Astrocyte of the hippocampus (primary cell): ENCODE results near the gene NEDD4L.
"Not testable (repeated sequence)": the region's sequence is repeated elsewhere in the genome, so short reads cannot be mapped to it uniquely, and the experiment has no call there.

ENCODE experiments used
- DNase-seq: peaks from one replicate; pipeline ENCODE4 v3.0.0; 2011; ENCODE audit warnings: low read depth, low spot score

Gene NEDD4L

GRCh38 chr18:58367425-58368140 is 323.6 kb downstream of the NEDD4L start:
- no peak for DNase-seq

- DNase-seq, result no peak
Measured at GRCh38 chr18:58369616-58370015, 325.6 kb downstream of the NEDD4L start.

DNA sequence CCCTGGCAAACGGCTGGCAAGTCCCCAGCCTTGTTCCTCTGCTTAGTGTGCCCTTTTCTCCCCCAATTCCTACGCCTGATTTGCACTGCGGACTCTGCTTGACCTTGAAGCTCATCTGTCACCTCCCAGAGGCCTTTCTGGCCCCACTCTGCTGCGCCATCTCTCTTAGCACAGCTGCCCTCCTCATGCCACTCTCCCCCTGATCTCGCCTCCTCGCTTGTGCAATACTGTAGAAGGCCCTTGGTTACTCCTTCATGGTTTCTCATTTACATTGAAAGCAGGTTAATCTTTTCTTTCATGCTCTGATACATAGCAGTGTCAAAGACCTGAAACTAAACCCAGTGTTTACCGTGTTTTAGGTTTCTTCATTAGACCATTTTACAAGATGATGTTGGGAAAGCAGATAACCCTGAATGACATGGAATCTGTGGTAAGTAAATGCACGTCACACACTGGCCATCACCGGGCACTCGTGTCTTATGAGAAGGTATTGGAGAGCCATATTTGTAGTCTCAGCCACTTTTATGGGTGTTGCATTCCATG is 326.1 kb downstream of the NEDD4L start:
- no peak for DNase-seq

GRCh38 chr18:58370612-58371011 is 326.6 kb downstream of the NEDD4L start:
- no peak for DNase-seq

DNA sequence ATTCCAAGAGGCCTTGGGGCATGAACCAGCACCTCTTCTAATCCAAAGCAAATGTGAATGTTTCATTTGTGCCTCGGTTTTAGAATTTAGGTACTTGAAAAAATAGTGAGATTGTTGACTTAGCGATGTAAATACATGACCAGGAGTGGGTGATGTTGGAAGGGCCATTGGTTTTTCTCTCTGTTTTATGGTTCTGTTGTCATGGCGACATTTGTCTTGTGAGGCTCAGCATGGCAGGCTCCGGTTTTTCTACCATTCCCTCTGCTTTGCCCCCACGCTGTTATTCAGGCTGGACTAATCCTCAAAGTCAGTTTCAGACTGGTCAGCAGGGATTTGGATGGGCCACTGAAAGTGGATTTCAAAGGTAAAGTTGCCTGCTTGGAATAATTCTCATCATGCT is 329.5 kb downstream of the NEDD4L start:
- no peak for DNase-seq

- DNase-seq, result no peak
Measured at GRCh38 chr18:58375051-58375450, 331.0 kb downstream of the NEDD4L start.

DNA sequence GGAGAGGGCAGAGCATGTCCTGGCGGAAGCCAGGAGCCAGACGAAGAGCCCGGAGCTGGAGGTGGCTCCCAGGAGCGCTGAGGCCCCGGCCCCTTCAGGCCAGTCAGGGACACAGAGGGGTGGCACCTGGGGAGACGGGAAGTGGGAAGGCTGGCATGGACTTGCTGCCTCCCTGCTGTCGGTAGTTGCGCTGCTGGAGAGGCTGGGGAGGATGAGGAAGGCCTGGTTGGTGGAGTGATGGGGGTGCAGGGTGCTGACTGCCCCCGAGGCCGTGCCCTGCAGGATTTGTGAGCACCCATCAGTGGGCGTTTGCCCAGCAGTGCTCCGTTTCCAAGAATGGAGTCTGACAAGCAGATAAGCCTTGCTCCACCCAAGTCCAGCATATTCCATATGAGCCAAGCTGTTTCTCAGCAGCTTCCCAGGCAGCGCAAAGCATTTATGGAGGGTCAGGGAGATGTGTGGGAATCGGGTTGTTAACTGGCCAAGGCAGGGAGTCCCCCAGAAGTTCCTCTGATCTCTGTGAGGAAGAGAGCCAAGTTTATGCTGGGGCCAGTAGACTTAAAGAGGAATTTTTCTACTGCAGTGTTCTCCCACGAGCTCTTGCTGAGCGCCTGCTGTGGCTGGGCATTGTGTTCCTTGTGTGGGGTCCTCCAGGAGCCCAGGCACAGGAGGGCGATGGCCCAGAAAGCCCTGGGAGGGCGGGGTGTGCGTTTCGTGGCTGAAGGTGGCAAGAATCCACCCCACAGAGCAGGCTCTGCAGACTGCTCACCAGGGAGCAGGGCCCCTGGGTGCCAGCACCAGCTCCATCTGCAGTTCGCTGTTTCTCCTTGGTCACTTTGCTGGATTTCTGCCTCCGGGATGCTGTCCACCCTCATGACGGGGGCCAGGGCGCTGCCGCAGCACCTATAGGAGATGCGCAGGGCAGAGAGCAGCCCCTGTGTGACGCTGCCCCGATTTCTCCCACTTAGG is 334.7 kb downstream of the NEDD4L start:
- DNase-seq, result no peak

- DNase-seq, result no peak
Measured at GRCh38 chr18:58379443-58379842, 335.4 kb downstream of the NEDD4L start.

DNA sequence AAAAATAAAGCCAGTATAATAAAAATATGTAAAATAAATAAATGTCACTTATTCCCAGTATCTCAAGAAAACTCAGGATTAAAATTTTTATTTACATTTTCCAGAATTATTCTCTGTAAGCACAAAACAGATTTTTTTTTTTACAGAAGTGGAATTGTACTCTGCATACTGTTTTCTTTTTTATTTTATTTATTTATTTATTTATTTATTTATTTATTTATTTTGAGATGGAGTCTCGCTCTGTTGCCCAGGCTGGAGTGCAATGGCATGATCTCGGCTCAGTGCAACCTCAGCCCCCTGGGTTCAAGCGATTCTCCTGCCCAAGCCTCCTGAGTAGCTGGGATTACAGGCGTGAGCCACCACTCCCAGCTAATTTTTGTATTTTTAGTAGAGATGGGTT is 336.1 kb downstream of the NEDD4L start:
- DNase-seq, result not testable (repeated sequence)

GRCh38 chr18:58381676-58382411 is 337.8 kb downstream of the NEDD4L start:
- no peak for DNase-seq

- DNase-seq, result no peak
Measured at GRCh38 chr18:58382446-58382845, 338.4 kb downstream of the NEDD4L start.

DNA sequence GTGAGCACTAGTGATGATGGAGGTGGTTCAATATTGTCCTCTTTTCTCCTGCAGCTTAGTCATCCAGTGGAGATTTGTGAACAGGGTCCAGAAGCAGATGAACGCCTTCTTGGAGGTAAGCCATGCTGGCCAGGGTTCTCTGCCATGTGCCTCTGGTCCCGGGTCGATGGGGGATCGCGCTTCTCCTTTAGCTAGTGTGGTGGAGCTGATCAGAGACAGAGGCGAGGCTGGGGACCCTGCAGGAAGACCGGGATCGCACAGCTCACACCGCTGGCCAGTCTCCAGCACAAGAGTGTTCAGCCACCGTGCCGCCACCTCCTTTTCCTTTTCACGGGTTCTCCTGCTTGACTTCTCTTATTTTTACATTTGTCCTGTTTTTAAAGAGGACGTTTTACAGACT is 341.4 kb downstream of the NEDD4L start:
- DNase-seq, result no peak

- DNase-seq, result no peak
Measured at GRCh38 chr18:58386780-58387179, 342.8 kb downstream of the NEDD4L start.

GRCh38 chr18:58387716-58388115 is 343.7 kb downstream of the NEDD4L start:
- no peak for DNase-seq

DNA sequence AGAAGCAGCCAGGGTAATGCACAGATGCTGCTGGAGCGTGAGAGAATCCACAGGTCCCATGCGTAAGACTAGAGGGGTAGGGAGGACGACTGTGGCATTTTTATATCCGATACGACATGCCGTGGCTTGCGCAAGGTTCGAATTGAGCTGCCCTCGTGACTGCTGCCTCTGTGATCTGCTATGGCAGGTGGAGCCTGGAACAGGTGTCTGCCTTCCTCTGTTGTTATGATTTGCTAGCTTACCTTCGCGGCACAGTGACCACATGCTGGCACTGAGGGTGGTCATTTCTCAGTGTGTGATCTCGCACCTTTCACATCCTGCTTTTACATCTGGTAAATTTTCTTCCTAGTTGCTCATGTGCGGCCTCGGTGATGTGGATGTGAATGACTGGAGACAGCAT is 344.7 kb downstream of the NEDD4L start:
- no peak for DNase-seq

GRCh38 chr18:58389745-58390144 is 345.7 kb downstream of the NEDD4L start:
- DNase-seq, result no peak

GRCh38 chr18:58390399-58390798 is 346.4 kb downstream of the NEDD4L start:
- no peak for DNase-seq

DNA sequence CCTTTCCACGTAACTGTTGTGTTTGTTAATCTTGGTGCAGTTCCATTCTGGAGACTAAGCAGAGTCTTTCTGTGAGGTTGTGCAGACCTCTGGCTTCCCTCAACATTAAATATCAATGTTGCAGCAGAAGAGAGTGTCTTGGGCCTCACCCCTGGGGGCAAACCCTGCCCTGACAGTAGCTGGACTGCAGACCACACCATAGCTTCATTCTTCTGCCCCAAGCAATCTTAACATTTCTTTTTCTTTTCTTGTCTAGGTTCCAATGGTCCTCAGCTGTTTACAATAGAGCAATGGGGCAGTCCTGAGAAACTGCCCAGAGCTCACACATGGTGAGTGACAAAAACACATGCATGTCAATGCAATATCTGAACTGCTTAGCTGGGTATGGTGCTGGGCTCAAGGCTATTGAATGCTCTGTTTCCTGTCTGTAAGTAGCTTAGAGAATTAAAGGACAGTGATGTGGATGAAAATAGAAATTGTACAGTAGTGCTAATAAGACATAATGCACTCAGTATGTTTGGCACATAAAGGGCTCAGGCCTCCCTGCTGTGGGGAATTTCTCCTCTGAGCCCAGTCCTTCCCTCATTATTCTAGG is 347.3 kb downstream of the NEDD4L start:
- no peak for DNase-seq

DNA sequence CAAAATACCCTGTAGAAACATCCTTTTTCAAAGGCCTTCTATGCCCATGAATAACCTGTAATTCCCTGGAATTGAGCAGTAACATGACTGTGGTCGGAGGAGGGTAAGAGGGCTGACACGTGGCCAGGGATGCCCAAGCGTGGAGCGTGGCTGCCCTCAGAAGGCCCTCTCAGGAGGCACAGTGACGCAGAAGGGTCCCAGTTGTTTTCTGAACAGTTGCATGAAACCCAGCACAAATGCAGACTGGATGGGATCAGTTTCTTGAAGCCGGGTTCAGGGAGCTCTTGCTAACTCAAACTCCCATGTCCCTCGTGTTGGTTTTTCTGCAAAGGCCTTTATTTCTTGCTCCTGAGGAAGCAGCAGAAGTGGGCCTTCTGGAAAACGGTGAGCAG is 347.9 kb downstream of the NEDD4L start:
- DNase-seq, result peak; percentile 35

GRCh38 chr18:58392324-58393000 is 348.4 kb downstream of the NEDD4L start:
- DNase-seq, result peak; percentile 92

- no peak for DNase-seq
Measured at GRCh38 chr18:58393295-58393694, 349.3 kb downstream of the NEDD4L start.
